ENCODE data around the gene PEX3. TPM values are rescaled to one million over a fixed set of nuclear protein-coding genes. Genes with fewer than 3 reads are reported as not detected.
A peak's percentile ranks its signal among the peaks of the same experiment; 100 is the strongest.

PEX3 gene
- total and polyA plus RNA-seq, 10 of the 15 experiments (the other 5 are each of a cell fraction or from before 2014, with no cell fraction given), result 18.6 to 70.7 (median 38.6) TPM

- TF ChIP-seq, protein P1, sequence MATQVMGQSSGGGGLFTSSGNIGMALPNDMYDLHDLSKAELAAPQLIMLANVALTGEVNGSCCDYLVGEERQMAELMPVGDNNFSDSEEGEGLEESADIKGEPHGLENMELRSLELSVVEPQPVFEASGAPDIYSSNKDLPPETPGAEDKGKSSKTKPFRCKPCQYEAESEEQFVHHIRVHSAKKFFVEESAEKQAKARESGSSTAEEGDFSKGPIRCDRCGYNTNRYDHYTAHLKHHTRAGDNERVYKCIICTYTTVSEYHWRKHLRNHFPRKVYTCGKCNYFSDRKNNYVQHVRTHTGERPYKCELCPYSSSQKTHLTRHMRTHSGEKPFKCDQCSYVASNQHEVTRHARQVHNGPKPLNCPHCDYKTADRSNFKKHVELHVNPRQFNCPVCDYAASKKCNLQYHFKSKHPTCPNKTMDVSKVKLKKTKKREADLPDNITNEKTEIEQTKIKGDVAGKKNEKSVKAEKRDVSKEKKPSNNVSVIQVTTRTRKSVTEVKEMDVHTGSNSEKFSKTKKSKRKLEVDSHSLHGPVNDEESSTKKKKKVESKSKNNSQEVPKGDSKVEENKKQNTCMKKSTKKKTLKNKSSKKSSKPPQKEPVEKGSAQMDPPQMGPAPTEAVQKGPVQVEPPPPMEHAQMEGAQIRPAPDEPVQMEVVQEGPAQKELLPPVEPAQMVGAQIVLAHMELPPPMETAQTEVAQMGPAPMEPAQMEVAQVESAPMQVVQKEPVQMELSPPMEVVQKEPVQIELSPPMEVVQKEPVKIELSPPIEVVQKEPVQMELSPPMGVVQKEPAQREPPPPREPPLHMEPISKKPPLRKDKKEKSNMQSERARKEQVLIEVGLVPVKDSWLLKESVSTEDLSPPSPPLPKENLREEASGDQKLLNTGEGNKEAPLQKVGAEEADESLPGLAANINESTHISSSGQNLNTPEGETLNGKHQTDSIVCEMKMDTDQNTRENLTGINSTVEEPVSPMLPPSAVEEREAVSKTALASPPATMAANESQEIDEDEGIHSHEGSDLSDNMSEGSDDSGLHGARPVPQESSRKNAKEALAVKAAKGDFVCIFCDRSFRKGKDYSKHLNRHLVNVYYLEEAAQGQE (IDR thresholded peaks at IDR 0.05; ENCODE audit: low read depth, low read length), result no peak
- TF ChIP-seq SMAD1 (IDR thresholded peaks at IDR 0.05; ENCODE audit: low read depth, partially characterized antibody), result no peak
- no peak for TF ChIP-seq MTA2 (IDR thresholded peaks at IDR 0.05; ENCODE audit: low read depth)
- TF ChIP-seq, protein P2, sequence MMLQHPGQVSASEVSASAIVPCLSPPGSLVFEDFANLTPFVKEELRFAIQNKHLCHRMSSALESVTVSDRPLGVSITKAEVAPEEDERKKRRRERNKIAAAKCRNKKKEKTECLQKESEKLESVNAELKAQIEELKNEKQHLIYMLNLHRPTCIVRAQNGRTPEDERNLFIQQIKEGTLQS (IDR thresholded peaks at IDR 0.05; ENCODE audit: borderline replicate concordance, extremely low read depth, low read depth, low read length), result no peak
- no peak for TF ChIP-seq GABPA (IDR thresholded peaks at IDR 0.05; ENCODE audit: low read depth)
- no peak for TF ChIP-seq NRF1 (conservative IDR thresholded peaks at IDR 0.05; ENCODE audit: low read depth, low read length)
- TF ChIP-seq, protein P3, sequence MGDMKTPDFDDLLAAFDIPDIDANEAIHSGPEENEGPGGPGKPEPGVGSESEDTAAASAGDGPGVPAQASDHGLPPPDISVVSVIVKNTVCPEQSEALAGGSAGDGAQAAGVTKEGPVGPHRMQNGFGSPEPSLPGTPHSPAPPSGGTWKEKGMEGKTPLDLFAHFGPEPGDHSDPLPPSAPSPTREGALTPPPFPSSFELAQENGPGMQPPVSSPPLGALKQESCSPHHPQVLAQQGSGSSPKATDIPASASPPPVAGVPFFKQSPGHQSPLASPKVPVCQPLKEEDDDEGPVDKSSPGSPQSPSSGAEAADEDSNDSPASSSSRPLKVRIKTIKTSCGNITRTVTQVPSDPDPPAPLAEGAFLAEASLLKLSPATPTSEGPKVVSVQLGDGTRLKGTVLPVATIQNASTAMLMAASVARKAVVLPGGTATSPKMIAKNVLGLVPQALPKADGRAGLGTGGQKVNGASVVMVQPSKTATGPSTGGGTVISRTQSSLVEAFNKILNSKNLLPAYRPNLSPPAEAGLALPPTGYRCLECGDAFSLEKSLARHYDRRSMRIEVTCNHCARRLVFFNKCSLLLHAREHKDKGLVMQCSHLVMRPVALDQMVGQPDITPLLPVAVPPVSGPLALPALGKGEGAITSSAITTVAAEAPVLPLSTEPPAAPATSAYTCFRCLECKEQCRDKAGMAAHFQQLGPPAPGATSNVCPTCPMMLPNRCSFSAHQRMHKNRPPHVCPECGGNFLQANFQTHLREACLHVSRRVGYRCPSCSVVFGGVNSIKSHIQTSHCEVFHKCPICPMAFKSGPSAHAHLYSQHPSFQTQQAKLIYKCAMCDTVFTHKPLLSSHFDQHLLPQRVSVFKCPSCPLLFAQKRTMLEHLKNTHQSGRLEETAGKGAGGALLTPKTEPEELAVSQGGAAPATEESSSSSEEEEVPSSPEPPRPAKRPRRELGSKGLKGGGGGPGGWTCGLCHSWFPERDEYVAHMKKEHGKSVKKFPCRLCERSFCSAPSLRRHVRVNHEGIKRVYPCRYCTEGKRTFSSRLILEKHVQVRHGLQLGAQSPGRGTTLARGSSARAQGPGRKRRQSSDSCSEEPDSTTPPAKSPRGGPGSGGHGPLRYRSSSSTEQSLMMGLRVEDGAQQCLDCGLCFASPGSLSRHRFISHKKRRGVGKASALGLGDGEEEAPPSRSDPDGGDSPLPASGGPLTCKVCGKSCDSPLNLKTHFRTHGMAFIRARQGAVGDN (IDR thresholded peaks at IDR 0.05), result no peak
- no peak for TF ChIP-seq MAX (IDR thresholded peaks at IDR 0.05; ENCODE audit: low read depth, low read length)
- TF ChIP-seq, protein P4, sequence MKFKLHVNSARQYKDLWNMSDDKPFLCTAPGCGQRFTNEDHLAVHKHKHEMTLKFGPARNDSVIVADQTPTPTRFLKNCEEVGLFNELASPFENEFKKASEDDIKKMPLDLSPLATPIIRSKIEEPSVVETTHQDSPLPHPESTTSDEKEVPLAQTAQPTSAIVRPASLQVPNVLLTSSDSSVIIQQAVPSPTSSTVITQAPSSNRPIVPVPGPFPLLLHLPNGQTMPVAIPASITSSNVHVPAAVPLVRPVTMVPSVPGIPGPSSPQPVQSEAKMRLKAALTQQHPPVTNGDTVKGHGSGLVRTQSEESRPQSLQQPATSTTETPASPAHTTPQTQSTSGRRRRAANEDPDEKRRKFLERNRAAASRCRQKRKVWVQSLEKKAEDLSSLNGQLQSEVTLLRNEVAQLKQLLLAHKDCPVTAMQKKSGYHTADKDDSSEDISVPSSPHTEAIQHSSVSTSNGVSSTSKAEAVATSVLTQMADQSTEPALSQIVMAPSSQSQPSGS (IDR thresholded peaks at IDR 0.05; ENCODE audit: low read length), result no peak
- TF ChIP-seq HDGF (IDR thresholded peaks at IDR 0.05), result 0 out of 2 replicates have a peak, but pooled peaks have one; percentile 34
- no peak for TF ChIP-seq NR2F1 (conservative IDR thresholded peaks at IDR 0.05)
- peak; percentile 100 for TF ChIP-seq RAD21 (IDR thresholded peaks at IDR 0.05; ENCODE audit: insufficient read depth, low read depth, low read length)
- TF ChIP-seq CREB1 (IDR thresholded peaks at IDR 0.05; ENCODE audit: low read depth), result no peak
- TF ChIP-seq NFYA (IDR thresholded peaks at IDR 0.05; ENCODE audit: borderline replicate concordance, low read depth, low read length), result no peak
- TF ChIP-seq JUNB (IDR thresholded peaks at IDR 0.05), result no peak
- TF ChIP-seq SMARCA5 (IDR thresholded peaks at IDR 0.05), result peak; percentile 67
- no peak for TF ChIP-seq BACH1 (IDR thresholded peaks at IDR 0.05; ENCODE audit: borderline replicate concordance)
- 0 out of 3 replicates have a peak, but pooled peaks have one; percentile 55 for TF ChIP-seq POU2F2 (IDR thresholded peaks at IDR 0.05; ENCODE audit: borderline replicate concordance, low read depth, low read length)
- no peak for TF ChIP-seq ZSCAN29 (IDR thresholded peaks at IDR 0.05)
- TF ChIP-seq ZNF24 (IDR thresholded peaks at IDR 0.05), result peak; percentile 96
- TF ChIP-seq MYC (IDR thresholded peaks at IDR 0.05; ENCODE audit: insufficient read depth, insufficient read length, insufficient replicate concordance, low read length, severe bottlenecking), result no peak
These were observed 23.3 kb upstream of the PEX3 start (continued) for GRCh38 chr6:143427109-143427817.
